SHP77 (cell line): ENCODE results near the gene ANO4.
A peak's percentile ranks its signal among the peaks of the same experiment; 100 is the strongest.

ENCODE experiments used
- DNase-seq, 2 experiments: peaks; one replicate each; lab custom pipeline; 2025; lab: John Stamatoyannopoulos, UW

The ANO4 gene

GRCh38 chr12:100808777-100809176, 14.2 kb downstream of the ANO4 start:
- no peak for DNase-seq

GRCh38 chr12:100820314-100820713, 25.7 kb downstream of the ANO4 start:
- no peak for DNase-seq

- DNase-seq, result no peak
Observed at GRCh38 chr12:100823963-100824362, 29.4 kb downstream of the ANO4 start.

- no peak for DNase-seq
Observed at GRCh38 chr12:100824476-100824875, 29.9 kb downstream of the ANO4 start.

- no peak for DNase-seq
Observed at GRCh38 chr12:100826323-100826722, 31.7 kb downstream of the ANO4 start.

- peak; percentile 31 to 57 for DNase-seq
Observed at GRCh38 chr12:100827901-100828520, 33.4 kb downstream of the ANO4 start.

GRCh38 chr12:100830003-100830795, 35.6 kb downstream of the ANO4 start:
- DNase-seq, result no peak

GRCh38 chr12:100833282-100833681, 38.7 kb downstream of the ANO4 start:
- DNase-seq, result no peak

- DNase-seq, result no peak
Observed at GRCh38 chr12:100840748-100841147, 46.2 kb downstream of the ANO4 start.

GRCh38 chr12:100842156-100842555, 47.6 kb downstream of the ANO4 start:
- no peak for DNase-seq

GRCh38 chr12:100843061-100843460, 48.5 kb downstream of the ANO4 start:
- no peak for DNase-seq

- no peak for DNase-seq
Observed at GRCh38 chr12:100845095-100845494, 50.5 kb downstream of the ANO4 start.

GRCh38 chr12:100851637-100852036, 57.1 kb downstream of the ANO4 start:
- DNase-seq, result no peak

- no peak for DNase-seq
Observed at GRCh38 chr12:100857418-100857817, 62.8 kb downstream of the ANO4 start.

- no peak for DNase-seq
Observed at GRCh38 chr12:100857971-100858370, 63.4 kb downstream of the ANO4 start.

GRCh38 chr12:100858656-100859055, 64.1 kb downstream of the ANO4 start:
- DNase-seq, result no peak

- DNase-seq, result no peak
Observed at GRCh38 chr12:100859063-100859627, 64.6 kb downstream of the ANO4 start.

- DNase-seq, result no peak
Observed at GRCh38 chr12:100860611-100861010, 66.0 kb downstream of the ANO4 start.

GRCh38 chr12:100862676-100863075, 68.1 kb downstream of the ANO4 start:
- no peak for DNase-seq

GRCh38 chr12:100864366-100864765, 69.8 kb downstream of the ANO4 start:
- DNase-seq, result no peak

GRCh38 chr12:100867639-100868393, 73.2 kb downstream of the ANO4 start:
- no peak for DNase-seq

- DNase-seq, result no peak
Observed at GRCh38 chr12:100868487-100868886, 73.9 kb downstream of the ANO4 start.
